Coronary artery (tissue), 2 donors: ENCODE results near the gene RNF13.

Source experiments
- DNase-seq: peaks from one replicate; pipeline ENCODE4 v3.0.0-alpha.2; 2017; ENCODE audit warnings: low spot score
- H3K27ac ChIP-seq, 2 donors: fragments of 200-600 bp; sonication (generic); one replicate each; pipeline ENCODE4 v1.5.1; 2016 to 2019
- H3K4me3 ChIP-seq: fragments of 200-600 bp; sonication (generic); 2 replicates; pipeline ENCODE4 v1.5.1; 2016; ENCODE audit warnings: mild to moderate bottlenecking, moderate library complexity
- TF ChIP-seq, protein P1 (sequence below): fragments of 200-600 bp; sonication (generic); IDR thresholded peaks from one replicate; pipeline ENCODE4 v1.5.1; 2019; ENCODE audit warnings: antibody characterized with exemption

RNF13 gene

DNA sequence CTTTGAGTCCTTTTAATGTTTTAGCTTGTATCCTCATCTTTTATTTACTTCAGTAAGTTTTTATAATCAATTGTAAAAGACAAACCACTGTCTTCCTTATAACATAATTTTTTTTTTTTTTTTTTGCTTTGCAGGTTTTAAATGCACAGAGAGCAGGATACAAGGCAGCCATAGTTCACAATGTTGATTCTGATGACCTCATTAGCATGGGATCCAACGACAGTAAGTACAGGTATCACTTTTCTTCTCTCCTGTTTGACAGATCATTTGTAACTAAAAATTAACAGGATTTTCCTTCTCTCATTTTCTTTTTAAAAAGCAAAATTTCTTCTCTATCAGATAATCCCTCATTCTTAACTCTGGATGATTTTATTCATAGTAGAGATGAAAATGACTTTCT, 82.3 kb downstream of the RNF13 start:
- H3K27ac ChIP-seq: no peak overlapping the region
- TF ChIP-seq, protein P1, sequence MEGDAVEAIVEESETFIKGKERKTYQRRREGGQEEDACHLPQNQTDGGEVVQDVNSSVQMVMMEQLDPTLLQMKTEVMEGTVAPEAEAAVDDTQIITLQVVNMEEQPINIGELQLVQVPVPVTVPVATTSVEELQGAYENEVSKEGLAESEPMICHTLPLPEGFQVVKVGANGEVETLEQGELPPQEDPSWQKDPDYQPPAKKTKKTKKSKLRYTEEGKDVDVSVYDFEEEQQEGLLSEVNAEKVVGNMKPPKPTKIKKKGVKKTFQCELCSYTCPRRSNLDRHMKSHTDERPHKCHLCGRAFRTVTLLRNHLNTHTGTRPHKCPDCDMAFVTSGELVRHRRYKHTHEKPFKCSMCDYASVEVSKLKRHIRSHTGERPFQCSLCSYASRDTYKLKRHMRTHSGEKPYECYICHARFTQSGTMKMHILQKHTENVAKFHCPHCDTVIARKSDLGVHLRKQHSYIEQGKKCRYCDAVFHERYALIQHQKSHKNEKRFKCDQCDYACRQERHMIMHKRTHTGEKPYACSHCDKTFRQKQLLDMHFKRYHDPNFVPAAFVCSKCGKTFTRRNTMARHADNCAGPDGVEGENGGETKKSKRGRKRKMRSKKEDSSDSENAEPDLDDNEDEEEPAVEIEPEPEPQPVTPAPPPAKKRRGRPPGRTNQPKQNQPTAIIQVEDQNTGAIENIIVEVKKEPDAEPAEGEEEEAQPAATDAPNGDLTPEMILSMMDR: no peak

DNA sequence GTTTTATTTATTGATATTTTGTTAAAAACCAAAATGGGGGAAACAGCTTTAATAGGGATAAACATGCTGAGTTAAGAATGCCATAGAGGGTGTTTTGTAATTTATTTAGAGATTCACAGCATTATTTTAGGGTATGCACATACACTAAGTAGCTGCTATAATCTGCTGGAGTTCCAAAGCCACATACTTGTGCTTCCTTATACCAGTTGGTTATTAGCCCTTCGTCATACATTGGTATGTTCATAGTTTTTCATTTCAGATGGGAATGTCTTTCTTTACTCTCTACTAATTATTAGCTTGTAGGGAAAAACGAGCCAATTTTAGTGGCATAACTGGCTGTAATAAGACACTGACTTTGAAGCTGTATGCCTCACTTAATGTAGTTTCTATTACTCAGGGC, 82.8 kb downstream of the RNF13 start:
- no peak overlapping the region for H3K27ac ChIP-seq
- TF ChIP-seq, protein P1: no peak
- no peak for DNase-seq
- H3K4me3 ChIP-seq: no peak overlapping the region

More for the DNA sequence above, 82.3 kb downstream of the RNF13 start:
- no peak overlapping the region for H3K4me3 ChIP-seq
- no peak for DNase-seq

DNA sequence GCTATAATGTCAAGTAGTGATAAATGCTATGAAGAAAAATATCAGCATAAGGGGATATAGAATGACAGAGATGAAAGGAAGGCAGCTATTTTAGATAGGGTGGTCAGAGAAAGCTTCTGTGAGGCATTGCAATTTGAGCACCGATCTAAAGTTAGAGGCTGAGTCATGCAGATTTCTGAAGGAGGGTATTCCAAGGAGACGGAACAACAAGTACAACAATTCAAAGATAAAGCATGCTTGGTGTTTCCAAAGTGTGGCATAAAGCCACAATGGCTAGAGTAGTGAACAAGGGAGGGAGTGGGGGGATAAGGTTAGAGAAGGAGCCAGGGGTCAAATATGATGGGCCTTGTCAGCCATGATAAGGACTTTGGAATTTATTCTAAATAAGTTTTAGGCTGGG, 85.8 kb downstream of the RNF13 start:
- DNase-seq: no peak
- TF ChIP-seq, protein P1: no peak
- peak overlapping the region; percentile 28 to 45 for H3K27ac ChIP-seq
- no peak overlapping the region for H3K4me3 ChIP-seq

DNA sequence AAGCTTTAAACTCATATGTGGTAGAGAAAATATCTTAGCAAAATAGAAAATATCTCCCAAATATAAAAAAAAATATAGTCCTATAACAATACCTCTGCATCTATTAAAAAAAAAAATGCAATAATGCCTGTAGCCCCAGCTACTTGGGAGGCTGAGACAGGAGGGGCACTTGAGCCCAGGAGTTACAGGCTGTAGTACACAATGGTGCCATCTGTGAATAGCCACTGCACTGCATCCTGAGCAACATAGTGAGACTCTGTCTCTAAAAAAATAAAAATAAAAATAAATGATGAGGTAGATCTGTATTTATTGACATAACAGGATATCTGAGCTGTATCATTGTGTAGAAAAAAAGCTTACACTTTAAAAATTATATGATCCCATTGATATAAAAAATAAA, 87.3 kb downstream of the RNF13 start:
- no peak overlapping the region for H3K4me3 ChIP-seq
- H3K27ac ChIP-seq: no peak overlapping the region
- TF ChIP-seq, protein P1: no peak
- DNase-seq: no peak

DNA sequence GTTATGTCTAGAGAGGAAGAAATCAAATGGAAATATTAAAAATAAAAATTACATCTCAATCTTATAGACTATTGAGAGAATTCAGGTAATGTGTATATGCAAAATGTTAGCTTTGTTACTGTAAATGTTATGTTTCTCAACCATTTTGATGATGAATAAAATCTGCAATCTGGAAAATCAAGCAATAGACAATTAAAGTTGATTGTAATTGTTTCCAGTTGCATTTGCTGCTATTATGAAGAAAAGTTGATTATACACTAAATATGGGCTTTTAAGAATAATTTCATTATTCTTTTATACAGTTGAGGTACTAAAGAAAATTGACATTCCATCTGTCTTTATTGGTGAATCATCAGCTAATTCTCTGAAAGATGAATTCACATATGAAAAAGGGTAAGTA, 88.8 kb downstream of the RNF13 start:
- TF ChIP-seq, protein P1: no peak
- no peak for DNase-seq
- Histone ChIP-seq H3K4me3 (no peak overlapping the region), H3K27ac (no peak overlapping the region)

DNA sequence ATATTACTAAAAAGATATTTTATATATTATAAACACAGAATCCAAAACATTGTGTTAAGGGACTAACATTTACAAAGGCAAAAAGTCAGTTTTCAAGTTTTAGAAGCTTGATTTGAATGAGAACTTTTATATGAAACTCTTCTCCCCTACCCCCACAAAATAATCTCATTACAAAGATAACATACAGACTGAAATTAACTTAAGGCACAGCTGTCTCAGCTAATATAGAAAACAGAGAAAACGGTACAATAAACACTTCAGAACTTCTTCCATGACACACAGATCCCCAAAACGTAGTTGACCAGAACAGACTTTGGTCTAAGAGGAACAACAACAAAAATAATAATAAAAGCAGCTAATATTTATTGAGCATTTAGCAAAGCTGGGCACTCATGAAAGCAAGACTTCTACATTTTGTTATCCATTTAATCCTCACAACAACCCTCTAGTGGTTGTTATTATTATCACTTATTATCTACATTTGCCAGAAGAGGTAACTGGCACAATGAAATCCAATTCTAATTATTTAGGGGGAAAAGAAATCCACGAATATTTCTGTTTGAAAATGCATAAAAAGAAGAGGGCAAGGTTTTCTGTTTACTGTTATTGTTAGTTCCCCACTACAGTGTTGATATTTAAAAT, 89.6 kb downstream of the RNF13 start:
- DNase-seq: no peak

DNA sequence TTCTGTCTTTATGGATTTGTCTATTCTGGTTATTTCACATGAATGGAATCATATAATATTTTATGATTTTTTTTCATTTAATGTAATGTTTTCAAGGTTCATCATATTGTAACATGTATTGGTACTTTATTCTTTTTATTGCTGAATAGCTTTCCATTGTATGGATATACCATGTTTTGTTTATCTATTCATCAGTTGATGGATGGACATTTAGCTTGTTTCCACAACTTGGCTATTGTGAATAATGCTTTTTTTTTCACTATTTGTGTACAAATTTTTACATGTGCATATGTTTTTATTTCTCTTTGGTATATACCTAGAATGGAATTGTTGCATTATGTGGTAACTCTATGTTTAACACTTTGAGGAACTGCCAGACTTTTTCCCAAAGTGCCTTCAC, 93.0 kb downstream of the RNF13 start:
- TF ChIP-seq, protein P1: no peak
- Histone ChIP-seq H3K4me3 (no peak overlapping the region), H3K27ac (no peak overlapping the region)
- DNase-seq: no peak

More for the DNA sequence above, 89.6 kb downstream of the RNF13 start:
- H3K27ac ChIP-seq: no peak overlapping the region
- no peak overlapping the region for H3K4me3 ChIP-seq
- TF ChIP-seq, protein P1: no peak
